HG03196 (cell line): Measurements from ENCODE around the gene DMRTC2.

Experiments
- ATAC-seq: cut with Tn5 transposase; IDR thresholded peaks from one replicate; pipeline ENCODE4 v1.9.1; 2021; ENCODE audit not compliant: unreplicated experiment

Gene DMRTC2

DNA sequence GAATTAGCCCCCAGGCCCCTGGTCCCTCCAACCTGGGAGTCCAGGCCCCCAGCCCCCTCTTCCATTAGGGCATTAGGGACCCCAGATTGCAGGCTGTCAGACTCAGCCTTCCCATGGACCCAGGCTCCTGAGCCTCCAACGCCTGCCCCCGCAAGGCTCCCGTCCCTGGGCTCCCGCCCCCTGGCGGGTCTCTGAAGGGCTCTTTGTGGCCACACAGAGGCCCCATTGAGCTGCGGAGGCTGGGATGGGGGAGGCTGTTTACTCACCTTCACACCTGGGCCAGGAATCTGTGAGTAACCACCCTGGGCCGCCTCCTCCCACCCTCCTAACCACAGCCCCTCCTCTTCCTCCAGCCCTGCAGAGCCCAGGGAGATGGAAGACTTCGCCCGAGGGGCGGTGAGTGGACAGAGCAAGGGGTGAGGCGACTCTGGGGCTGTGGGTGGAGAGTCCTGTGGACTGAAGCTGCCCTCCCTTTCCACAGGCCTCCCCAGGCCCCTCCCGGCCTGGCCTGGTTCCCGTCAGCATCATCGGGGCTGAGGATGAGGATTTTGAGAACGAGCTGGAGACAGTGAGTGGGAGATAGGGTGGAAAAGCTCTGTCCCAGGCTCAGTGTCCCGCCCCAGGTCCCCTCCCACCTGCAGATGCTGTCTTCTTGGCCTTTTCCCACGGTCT lies 43.0 kb downstream of the DMRTC2 start:
- ATAC-seq = no peak

GRCh38 chr19:41888926-41889325 lies 44.1 kb downstream of the DMRTC2 start:
- ATAC-seq = no peak

DNA sequence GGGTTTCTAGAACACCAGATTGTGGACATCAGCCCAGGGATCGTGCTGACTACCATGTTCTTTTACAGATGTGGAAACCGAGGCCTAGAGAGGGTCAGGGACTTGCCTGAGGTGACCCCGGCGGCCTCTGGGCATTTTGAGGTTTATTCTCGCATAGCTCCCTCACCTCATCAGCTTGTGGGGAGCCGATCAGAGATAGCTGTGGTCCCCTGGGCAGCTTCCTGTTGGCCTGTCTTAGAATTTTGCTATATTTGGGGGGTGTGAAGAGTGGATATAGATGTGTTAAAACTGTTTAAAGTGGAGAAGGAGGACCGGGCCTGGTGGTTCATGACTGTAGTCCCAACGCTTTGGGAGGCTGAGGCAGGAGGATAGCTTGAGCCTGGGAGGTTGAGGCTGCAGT lies 45.1 kb downstream of the DMRTC2 start:
- no peak for ATAC-seq

- no peak for ATAC-seq
These were observed 46.1 kb downstream of the DMRTC2 start for GRCh38 chr19:41890936-41891335.

DNA sequence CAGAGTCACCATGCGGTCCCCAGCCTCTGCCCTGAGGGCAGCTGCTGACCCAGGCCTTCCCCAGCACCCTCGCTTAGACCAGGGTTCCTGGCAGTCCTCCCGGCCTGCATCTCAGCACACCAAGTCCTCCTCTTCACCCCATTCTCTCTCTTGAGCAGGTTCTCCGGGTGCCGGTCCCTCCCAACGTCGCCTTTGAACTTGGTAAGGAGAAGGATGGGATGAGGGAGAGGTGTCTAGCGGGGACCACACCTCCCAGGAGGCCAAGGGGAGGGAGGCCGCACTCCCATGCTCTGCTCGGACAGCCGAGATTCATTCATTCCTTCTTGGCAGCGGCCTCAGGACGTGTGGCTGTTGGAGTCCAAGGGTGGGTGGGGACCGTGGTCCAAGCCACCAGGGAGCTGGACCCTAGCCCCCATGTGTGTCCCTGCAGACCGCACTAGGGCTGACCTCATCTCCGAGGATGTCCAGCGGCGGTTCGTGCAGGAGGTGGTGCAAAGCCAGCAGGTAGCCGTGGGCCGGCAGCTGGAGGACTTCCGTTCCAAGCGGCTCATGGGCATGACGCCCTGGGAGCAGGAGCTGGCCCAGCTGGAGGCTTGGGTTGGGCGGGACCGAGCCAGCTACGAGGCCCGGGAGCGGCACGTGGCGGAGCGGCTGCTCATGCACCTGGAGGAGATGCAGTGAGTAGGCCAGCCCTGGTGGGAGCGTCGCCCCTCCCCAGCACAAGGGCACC lies 47.5 kb downstream of the DMRTC2 start:
- ATAC-seq = no peak

- ATAC-seq = no peak
These were observed 49.1 kb downstream of the DMRTC2 start for GRCh38 chr19:41893899-41894298.

DNA sequence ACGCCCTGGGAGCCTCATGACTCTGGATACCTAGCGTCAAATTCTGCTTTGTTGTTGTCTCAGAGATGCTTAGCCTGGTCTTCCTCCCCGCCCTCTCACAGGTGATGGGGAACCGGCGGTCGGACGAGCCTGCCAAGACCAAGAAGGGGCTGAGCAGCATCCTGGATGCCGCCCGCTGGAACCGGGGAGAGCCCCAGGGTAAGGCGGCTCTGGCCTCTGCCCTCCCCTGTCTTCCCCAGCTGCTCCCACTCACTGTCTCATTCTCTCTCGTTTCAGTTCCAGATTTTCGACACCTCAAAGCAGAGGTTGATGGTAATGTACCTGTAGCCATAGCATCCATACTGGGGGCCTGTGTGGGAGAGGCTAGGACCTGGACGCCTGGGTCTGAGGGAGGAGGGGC lies 49.5 kb downstream of the DMRTC2 start:
- ATAC-seq = no peak

GRCh38 chr19:41895745-41896580 lies 51.1 kb downstream of the DMRTC2 start:
- ATAC-seq = no peak

DNA sequence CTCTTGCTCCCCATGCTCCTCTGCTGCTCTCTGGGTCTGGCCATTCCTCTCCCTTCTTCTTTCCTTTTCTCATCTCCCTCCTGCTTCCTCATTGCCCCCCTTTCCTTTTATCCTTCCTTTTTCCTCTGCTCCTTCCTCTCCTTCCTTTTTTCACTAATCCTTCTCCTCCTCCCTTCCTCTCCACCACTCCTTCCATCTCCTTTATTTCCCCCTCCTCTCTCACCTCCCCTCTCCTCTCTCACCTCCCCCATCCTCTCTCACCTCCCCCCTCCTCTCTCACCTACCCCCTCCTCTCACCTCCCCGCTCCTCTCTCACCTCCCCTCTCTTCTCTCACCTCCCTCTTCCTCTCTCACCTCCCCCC lies 51.7 kb downstream of the DMRTC2 start:
- ATAC-seq = no peak

DNA sequence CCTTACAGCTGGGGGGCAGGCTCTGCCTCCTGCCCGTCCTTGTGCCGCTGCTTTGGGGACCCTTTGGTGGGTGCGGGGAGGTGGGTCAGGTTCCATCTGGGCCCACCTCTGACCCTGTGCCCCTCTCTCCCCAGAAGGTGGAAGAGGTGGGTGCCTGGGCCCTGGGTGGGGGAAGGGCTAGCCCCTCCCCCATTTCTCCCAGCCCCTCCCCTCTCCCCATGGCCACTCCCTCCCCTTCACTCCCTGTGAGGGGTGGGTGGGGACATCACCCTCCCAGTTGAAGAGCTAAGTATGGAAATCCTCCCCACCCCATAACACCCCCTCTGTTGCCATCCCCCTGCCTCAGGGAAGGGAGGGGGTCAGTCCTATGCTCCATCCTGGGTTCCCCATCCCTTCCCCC lies 52.3 kb downstream of the DMRTC2 start:
- ATAC-seq = no peak

- ATAC-seq = no peak
These were observed 53.0 kb downstream of the DMRTC2 start for GRCh38 chr19:41897820-41898219.

DNA sequence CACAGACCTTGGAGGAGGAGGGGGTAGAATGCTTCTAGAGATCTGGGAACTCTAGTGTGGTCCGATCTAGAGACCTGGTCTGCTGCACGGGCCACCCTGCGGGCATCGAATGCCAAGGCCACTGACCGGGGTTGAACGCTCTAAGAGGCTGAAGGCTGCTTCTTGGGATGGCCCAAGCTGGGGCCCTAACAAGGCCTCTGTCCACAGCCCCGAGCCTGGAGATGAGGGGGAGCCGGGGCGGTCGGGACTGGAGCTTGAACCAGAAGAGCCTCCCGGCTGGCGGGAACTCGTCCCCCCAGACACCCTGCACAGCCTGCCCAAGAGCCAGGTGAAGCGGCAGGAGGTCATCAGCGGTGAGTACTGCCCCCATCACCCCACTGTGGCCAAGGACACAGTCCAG lies 53.4 kb downstream of the DMRTC2 start:
- no peak for ATAC-seq
